HG03039 (cell line): Measurements from ENCODE around the gene EHD2.
"Not testable (repeated sequence)": the region's sequence is repeated elsewhere in the genome, so short reads cannot be mapped to it uniquely, and the experiment has no call there.

ENCODE experiments used
- ATAC-seq: cut with Tn5 transposase; IDR thresholded peaks from one replicate; pipeline ENCODE4 v1.9.1; 2021; ENCODE audit warnings: mild to moderate bottlenecking, moderate library complexity; ENCODE audit not compliant: unreplicated experiment

The EHD2 gene

GRCh38 chr19:47765523-47766358 lies 52.5 kb downstream of the EHD2 start:
- no peak for ATAC-seq

GRCh38 chr19:47766359-47766620 lies 53.1 kb downstream of the EHD2 start:
- no peak for ATAC-seq

- ATAC-seq = no peak
Observed at GRCh38 chr19:47766670-47767069, 53.4 kb downstream of the EHD2 start.

DNA sequence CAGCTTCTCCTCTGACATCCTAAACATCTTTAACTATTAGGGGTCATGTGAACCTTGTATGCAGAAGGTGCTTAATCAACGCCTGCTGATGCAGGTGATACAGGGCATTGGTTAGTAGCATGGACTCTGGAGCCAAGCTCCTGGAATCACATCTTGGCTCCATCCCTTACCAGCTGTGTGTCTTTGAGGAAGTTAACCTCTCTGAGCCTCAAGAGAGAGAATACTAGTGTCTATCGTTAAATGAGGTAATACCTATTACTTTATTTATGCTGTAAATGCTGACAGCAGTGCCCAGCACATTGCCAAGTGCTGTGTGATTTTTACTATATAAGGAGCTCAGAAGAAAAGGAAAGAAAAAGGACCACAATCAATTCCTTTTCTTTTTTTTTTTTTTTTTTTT lies 54.1 kb downstream of the EHD2 start:
- no peak for ATAC-seq

DNA sequence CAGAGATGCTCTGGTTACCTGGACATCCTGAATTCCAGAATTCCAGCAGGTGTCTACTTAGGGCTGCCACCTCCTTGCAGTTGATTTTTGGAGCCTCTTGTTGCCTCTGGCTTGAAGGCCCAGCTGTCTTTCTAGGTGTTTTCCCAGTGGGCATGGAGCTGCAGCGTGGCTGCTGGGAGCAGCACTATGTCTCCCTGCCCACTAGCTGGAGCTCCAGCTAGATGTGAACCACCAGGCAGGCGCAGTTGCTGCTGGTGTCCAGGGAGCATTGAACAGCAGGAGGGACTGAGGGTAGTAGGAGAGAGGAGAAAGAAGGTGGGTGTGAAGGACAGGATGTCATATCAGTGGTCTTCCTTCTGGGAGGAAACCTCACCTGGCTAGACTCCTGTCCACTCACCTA lies 55.4 kb downstream of the EHD2 start:
- no peak for ATAC-seq

DNA sequence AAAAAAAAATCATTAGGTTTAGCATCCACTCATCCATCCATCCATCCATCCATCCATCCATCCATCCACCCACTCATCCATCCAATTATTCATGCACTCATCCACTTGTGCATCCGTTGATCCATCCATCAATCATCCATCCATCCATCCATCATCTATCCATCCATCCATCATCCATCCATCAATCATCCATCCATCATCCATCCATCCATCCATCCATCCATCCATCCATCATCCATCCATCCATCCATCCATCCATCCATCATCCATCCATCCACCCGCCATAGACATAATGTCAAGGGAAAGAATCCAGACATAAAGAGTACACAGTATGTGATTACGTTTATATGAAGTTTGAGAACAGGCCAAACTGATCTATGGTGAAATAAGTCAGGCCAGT lies 56.3 kb downstream of the EHD2 start:
- no peak for ATAC-seq

DNA sequence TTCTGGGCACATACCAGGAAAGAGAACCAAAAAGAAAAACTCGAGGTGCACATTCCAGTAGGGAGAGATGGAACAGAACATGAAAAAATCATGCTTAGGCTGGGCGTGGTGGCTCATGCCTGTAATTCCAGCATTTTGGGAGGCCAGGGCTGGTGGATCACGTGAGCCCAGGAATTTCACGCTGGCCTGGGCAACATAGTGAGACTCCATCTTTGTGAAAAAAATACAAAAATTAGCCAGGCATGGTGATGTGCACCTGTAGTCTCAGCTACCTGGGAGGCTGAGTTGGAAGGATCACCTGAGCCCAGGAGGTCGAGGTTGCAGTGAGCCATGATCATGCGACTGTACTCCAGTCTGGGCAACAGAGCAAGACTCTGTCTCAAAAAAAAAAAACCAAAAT lies 58.1 kb downstream of the EHD2 start:
- not testable (repeated sequence) for ATAC-seq

DNA sequence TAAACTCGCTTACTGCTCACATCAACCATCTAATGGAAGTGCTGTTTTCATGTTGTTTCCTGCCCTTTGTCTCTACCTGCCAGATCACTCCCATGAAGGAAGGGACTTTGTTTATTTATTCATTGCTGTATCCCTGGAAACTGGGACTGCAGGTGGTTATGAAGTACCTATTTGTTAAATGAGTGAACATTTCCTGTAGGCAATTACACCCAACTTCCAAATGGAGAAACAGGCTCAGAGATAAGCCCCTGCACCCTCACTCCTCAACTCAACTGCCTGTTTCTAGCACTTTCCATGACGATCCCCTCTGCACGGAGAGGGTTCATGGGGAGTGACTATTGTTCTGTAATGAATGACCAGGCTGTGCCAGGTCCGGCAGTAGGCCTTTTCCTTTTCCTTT lies 63.3 kb downstream of the EHD2 start:
- ATAC-seq = no peak

DNA sequence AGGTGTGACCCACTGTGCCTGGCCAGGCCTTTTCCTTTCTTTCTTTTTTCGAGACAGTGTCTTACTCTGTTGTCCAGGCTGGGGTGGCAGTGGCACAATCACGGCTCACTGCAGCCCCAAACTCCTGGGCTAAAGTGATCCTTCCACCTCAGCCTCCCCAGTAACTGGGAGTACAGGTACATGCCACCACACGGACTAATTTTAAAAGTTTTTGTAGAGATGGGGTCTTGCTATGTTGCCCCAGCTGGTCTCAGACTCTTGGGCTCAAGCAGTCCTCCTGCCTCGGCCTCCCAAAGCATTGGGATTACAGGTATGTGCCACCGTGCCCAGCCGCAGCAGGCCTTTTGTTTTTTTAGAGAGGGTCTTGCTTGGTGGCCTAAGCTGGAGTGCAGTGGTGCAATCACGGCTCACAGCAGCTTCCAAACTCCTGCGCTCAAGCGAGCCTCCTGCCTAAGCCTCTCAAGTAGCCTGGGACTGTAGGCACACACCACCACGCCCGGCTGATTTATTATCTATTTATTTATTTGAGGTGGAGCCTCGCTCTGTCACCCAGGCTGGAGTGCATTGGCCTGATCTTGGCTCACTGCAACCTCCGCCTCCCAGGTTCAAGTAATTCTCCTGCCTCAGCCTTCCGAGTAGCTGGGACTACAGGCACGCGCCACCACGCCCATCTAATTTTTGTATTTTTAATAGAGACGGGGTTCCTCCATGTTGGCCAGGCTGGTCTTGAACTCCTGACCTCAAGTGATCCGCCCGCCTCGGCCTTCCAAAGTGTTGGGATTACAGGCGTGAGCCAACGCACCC lies 64.2 kb downstream of the EHD2 start:
- not testable (repeated sequence) for ATAC-seq

DNA sequence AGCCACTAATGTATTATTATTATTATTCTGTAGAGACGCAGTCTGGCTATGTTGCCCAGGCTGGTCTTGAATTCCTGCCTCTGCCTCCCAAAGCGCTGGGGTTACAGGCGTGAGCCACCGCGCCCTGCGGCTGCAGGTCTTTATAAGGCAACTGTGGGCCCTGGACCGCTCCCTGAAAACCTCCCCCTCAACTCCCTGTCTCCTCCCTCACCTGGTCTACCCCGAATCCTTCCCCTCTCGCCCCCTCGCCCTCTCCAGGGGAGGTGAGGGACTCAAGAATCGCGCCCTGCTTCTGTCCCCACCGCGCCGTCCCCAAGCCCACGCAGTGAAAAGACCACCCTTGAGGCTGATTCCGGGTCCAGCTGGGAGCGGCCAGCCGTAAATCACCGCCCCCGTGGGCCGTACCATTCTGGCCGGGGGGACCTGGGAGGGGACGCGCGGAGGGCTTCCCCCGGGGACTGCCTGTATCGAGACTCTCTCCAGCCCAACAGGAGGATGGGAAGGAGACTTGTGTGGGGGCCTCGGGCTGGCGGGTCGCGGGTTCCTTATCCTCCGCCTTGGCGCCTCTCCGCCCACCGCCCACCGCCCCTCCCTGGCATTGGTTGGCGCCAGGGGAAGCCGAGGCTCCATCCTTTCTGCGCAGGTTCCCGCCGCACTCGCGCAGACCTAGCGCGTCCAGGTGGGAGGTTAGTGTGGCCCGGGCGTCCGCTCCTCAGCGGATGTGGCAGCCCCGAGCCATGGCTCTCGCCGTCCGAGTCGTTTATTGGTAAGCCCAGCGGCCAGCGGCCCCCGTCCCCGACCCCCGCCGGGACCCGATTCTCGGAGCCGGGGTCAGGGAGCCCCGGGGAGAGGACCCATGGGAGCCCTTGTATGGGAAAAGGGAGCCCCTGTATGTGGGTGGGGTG lies 65.1 kb downstream of the EHD2 start, which contains the start of gene SELENOW:
Gene SELENOW (plus strand): TSS at position 655 of the 905 bp plus-strand sequence. CDS start 83 bp downstream, at position 738.
- peak; percentile 81 for ATAC-seq

DNA sequence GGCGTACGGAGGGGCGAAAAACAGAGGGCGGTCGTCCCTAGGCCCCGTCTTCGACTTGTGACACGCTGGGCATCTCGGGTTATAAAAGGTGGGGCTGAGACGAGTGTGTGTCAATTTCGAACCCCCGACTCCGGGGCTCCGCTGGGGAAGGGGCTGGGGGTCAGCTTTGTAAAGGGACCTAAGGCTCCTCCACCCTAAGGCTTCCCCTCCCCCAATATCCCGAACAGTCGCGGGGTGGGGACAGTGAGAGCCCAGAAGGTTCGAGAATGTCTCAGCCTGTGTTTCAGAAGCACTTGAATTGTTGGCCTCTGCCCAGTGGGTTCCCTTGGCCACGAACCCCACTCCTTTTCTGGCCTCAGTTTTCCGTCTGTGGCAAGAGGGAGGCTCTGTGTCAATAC lies 65.7 kb downstream of the EHD2 start:
- no peak for ATAC-seq

- no peak for ATAC-seq
Observed at GRCh38 chr19:47779524-47780214, 66.4 kb downstream of the EHD2 start.

DNA sequence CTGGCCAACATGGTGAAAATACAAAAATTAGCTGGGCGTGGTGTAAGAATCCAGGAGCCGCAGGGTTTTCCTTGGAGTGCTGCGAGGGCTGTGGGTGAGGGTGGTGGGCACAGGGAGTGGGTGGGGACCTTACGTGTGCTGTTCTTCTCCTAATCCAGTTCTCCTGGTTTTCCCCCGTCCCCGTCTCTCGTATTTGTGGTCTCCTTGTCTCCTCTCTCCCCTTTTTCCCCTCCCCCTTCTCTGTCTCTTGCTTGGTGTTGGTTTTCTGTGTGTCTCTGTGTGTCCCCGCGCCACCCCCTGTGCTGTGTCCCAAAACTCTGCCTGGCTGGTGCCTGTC lies 67.0 kb downstream of the EHD2 start:
- ATAC-seq = no peak

DNA sequence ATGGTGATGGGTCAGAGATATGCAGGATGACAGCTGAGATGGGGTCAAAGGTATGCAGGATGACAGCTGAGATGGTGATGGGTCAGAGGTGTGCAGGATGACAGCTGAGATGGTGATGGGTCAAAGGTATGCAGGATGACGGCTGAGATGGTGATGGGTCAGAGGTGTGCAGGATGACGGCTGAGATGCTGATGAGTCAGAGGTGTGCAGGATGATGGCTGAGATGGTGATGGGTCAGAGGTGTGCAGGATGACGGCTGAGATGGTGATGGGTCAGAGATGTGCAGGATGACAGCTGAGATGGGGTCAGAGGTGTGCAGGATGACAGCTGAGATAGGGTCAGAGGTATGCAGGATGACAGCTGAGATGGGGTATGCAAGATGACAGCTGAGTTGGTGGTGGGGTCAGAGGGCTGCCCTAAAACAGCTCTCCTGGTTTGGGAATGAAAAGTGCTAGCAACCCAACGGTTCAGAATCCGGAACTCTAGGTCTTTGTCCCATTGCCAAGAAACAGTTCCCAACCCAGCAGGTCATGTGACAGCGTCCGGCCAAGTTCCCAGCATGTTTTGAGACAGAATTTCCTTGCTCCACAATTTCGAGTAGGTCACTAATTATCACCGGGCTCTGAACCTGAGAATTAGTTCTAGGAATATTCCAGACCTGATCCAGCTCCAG lies 68.5 kb downstream of the EHD2 start:
- ATAC-seq = no peak

GRCh38 chr19:47786566-47786965 lies 73.3 kb downstream of the EHD2 start:
- no peak for ATAC-seq

DNA sequence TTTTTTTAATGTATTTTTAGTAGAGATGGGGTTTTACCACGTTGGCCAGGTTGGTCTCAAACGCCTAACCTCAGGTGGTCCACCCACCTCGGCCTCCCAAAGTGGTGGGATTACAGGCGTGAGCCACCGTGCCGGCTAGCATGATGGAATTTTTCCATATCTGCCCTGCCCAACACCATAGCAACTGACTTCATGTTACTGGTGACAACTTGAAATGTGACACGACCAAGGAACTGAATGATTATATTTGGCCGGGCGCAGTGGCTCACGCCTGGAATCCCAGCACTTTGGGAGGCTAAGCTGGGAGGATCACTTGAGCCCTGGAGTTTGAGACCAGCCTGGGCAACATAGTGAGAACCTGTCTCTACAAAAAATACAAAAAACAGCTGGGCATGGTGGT lies 74.1 kb downstream of the EHD2 start:
- ATAC-seq = not testable (repeated sequence)

DNA sequence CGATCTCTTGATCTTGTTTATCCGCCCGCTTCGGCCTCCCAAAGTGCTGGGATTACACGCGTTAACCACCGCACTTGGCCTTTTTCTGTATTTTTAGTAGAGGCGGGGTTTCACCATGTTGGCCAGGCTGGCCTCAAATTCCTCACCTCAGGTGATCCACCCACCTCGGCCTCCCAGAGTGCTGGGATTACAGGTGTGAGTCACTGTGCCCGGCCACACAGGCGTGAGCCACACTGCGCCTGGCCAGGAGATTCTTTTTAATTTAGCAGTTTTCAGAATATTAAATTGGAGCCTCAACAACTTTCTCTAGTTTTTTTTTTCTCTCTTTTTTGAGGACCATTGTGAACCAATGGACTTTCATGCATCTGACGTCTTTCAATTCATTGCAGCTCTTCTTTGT lies 76.6 kb downstream of the EHD2 start:
- ATAC-seq = not testable (repeated sequence)

DNA sequence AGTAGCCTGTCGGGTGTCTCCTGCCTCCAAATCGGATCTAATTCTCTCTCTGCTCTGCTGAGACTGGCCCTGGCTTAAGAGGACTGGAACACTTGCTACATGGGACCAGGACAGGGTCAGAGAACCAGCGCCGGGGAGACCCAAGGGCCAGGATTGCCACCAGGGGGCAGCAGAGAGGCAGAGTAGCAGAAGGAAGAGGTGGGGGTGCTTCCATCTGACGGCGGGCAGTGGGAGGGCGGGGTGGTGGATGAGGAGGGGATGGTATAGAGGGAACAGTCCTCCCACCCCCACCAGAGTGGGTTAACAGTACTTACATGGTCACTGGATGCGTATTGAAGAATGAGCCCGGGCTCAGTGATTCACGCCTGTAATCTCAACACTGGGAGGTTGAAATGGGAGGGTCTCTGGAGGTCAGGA lies 77.2 kb downstream of the EHD2 start:
- no peak for ATAC-seq

DNA sequence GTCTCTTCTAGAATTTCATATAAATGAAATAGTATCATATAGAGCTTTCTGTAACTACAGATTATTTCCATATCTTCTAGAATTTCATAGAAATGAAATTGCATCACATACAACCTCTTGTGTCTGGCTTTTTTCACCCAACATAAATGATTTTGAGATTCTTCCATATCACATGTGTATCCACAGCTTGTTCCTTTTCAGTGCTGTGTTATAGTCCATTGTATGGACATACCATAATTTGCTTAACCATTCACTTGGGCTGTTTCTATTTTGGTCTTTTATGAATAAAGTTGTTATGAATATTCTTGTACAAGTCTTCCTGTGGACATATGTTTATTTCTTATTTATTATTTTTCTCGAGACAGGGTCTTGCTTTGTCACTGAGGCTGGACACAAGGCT lies 79.4 kb downstream of the EHD2 start:
- no peak for ATAC-seq
